Measurements from ENCODE around the gene BMAL1.

Gene BMAL1

DNA sequence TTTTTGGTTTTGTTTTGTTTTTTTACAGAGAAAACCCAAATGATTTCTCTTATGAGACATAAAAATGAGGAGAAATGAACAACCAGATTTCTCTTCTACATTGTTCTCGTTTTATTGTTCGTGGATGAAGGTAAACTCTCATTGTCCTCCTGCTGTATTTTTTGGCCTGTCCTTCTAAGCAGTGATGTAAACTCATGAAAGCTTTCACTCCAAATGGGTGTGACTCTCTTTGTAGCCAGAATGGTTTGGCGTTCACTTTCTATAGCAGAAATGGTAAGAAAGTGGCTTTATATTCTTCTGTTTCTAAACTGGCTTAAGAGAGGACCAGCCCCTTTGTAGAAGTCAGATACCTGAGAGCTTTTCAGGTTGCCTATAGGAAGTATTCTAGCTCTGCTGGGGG, 15.5 kb upstream of the BMAL1 start:
- no peak for DNase-seq

DNA sequence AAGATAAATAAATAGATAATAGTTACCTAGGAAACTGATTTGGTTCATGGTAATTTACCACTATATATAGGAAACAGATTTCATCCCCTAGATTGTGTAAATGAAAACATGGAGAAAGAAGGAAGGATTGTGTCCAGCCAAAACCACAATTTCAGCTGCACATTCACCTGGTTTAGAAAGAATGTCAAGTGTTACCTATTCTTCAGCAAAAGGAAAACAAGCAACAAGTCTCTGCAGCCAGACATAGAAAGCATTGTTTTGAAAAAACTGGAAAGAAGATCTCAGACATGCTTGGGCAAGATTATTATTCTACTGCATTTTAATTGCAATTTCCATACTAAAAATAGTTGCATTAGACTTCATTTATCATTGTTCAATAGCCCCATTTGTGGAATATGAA, 8.8 kb upstream of the BMAL1 start:
- peak; percentile 73 to 87 for DNase-seq

DNA sequence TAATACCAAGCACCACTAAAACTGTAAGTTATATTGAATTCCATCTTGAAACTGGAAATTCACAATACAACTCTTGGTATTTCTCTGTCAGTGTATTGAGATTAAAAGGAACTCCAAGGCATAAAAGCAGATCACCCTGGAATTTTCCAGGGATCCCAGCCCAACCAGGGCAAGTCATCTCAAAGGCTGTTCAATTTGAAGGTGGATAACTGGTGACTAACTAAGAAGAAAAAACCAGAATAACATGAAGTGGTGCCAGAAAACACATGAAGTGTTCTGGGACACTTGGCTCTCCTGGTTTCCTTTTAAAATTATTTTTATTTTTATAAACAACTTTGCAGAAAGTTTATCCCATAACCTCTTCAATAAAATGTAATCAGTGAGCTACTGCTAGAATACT, 7.8 kb upstream of the BMAL1 start:
- no peak for DNase-seq

DNA sequence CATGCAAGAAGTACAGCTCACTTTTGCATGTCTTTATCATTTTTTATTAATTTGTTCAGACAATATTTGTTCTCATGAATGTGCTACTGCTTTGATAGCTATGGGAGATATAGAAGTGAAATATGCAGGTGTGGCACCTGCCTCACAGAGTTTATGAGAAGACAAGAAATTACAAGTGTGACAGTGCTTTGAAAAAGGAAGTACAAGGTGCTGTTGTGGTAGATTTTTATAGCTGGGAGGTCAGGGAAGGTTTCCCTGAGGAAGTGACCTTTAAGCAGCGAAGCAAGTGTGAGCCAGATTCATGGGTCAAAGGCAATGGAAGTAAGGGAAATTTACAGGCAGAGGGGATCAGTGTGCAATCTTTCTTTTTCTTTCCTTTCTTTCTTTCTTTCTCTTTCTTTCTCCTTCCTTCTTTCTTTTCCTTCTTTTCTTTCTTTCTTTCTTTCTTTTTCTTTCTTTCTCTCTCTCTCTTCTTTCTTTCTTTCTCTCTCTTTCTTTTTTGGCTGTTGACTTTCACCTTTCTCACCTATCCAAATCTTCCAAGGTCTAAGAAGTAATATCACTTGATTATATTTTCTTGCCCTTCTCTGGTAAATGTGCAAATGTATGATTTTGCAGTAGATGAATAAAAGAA, 6.4 kb upstream of the BMAL1 start:
- no peak for DNase-seq

DNA sequence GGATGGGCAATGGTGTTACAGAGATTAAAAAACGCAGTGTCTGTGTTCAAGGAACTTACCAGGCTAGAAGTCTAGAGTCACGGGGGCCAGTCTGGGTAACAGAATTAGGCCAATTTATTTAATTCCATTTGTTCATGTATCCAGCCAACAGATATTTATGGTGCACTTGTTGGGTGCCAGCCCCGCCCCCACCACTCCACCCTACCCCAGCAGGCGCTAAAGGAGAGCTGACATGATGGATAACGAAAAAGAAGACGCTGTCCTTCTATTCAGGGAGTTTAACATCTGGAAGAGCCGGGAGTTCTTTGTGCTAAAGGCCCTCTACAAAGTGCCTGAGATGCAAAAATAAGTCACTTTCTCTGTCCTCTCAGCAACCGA, 1.1 kb upstream of the BMAL1 start:
- DNase-seq: peak in 1 of 2 experiments; percentile 38

DNA sequence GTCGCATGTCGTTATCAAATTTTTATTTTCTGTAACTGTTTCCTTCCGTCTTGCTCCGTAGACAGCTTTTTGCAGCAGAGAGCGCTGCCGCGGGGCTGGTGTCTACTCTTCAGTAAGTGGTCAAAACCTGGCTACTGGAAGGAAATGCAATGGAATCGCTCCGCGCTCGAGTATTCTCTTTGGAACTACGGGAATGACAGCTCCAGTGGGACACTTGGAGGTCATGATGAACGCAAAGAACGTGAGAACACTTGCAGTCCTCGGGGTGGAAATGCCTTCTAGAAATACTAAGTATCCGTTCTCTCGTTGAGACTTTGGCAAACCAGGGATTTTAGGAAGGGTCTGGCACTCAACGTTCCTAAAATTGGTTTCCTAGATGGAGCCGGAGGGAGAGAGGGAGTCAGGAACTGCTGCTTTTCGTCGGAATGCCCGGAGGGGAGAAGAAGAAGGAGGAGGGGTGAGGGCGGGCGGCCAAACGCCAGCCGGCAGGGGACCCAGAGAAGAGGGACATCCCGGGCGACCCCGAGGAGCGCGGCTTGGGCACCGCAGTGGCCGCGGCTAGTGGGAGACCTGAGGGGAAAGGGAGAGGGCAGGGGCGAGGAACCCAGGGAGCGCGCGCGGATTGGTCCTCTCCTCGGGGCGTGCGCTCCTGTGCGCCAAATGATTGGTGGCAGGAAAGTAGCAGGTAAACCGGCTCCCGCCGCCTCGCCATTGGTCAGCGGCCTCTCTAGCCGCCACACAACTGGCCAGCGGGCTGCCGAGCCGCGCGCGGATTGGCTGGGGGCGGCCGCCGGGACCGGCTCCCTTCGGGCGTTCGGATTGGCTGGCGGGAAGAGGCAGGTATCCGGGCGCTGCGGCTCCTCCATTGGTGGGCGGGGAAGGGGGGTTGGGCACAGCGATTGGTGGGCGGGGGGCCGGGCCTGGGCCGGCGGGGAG, 490 bp upstream of the BMAL1 start:
- peak; percentile 98 to 99 for DNase-seq

DNA sequence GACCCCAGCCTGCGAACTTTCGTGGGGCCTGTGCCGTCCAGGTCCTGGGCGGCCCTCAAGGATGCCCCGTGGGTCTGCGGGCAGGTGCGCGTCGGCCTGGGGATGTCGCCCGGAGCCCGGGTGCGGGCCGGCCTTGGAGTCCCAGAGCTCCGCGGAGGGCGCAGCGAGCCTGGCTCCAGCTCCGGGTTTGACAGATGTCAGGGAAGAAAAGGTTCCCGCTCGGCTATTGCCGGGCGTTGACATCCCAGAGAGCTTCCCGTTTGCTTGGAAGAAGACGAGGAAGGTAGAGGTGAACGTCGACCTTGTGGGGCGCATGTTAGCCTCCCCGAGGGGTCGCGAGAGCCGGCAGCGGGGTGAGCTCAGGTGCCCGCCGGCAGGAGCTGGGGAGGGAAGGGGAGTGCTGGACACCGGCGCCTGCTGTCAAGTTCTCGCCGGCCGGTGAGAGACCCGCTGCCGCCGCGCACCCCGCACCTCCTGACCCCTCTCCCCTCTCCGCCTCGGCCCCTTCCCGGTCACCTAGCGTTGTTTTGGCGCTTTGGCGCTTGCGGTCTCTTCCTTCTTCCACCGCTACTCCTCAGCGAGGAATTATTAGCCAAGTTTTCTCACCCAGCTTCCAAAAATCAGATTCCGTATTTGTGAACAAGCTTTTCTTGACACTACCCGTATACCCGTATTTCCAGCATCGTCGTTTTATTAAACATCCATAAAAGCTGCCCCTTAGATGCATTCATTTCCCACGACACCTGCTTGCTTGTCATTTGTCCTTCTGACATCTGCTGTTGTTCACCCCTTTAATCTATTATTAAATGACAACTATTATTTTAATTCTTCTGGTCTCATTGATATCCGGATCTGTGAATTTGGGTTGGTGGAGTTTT, 1.3 kb downstream of the BMAL1 start:
- peak in 1 of 2 experiments; percentile 65 for DNase-seq

DNA sequence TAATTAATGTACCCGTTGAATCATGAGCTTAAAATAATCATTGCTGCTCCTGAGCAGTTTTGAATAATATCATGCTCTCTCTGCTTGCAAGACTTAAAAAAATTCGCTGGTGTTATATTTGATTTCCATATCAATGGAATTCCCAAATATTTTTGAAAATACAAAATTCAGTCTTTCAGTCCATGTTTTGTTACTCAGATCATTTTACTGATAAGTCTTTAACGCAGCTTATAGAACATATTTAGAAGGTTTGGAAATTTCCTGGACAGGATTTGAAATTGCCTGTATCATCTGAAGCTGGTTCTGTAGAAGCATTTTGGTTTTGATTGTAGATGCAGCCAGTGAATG, 1.9 kb downstream of the BMAL1 start:
- DNase-seq: no peak

DNA sequence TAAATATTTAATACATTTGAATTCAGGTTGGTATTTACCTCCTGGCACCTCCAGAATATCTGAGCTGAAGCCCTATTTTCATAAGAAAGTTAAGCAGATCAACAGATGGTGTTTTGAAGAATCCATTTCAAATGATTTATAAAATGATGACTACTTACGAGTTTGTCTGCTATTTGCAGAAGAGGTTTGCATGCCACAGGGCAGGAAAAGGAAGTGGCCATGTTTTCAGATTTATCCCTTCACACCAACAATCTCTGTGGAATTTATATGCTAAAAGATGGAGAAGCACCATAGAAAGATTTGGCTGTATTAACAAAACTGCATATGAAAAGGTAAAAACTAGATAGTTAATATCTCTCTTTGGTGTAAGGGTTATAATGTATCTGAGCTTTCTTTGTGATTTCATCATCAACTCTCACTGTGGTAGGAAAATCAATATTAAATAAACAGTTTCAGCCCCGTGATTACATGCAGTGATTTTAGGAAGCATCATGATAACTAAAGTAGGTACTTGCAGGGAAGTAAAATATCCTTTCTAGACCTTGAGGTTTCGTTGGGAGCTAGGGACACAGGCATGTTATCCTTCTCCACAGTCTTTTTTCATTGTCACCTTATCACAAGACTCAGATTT, 2.6 kb downstream of the BMAL1 start:
- no peak for DNase-seq

DNA sequence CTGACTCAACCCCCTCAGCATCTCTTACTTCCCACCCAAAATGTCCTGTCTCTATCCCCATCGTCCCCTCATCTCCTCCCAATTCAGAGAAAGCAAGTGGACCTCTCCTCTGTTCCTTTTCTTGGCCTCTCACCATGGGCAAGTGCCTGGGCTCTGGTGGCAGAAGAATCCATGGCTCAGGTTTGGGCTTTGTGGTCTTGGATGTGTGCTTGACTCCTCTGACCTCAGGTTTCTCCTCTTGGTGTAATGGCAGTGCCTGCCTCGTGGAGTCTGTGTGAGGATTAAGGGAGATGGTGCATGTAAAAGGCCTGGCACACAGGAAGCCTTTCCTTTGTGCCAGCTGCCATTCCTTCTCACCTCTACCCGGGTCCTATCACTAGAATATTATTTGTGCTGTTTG, 3.2 kb downstream of the BMAL1 start:
- DNase-seq: no peak

DNA sequence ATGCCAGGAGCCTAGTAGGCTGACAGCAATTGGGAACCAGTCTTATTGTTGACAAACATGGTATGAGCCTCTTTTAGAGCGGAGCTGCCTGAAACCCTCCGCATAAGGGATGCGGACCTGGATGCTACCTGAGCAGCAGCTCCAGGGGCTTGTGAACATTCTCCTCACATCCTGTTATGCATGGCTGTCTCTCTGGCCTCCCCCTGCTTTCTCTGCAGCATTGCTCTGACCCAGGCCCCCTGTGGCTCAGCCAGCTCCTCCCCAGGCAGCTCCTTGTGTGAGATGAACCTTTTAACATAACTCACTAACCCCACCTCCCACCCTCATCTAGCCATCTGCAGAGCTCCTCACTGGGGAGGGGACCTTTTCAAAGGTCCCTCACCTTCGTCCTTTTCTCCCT, 6.0 kb downstream of the BMAL1 start:
- no peak for DNase-seq

DNA sequence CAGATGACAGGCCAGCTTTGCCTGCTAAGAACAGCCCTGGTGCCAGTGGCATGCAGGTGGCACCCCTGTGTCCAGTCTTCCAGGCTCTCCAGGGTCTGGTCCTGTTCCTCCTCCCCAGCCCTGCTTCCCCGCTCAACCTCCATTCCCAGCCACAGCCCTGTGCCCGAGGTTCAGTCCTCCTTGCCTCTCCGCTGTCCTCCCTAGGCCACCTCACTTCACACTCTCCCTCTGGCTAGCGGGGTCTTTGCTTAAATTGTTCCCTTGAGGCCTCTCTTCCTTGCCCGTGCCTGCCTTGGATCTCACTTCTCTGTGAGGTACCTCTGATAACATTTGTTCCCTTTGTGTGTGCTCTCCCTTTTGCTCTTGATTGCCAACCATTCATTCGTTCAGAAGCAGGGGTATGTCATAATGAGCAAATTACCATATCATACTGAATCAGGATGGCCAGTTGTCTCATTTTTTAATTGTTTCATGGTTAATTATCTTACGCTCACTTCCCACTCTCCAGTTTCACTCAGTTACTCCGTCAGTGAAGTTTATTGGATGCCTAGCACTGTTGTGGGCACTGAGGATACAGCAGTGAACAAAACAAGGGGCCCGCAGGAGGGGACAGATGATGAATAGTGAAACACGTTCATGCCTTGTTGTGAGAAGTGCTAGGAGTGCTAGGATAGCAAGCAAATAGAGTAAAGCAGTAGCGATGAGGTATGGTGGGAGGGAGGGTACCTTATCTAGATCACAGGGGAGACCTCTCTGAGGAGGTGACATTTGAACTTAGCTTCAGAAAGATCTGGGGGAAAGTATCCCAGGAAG, 7.4 kb downstream of the BMAL1 start:
- no peak for DNase-seq

DNA sequence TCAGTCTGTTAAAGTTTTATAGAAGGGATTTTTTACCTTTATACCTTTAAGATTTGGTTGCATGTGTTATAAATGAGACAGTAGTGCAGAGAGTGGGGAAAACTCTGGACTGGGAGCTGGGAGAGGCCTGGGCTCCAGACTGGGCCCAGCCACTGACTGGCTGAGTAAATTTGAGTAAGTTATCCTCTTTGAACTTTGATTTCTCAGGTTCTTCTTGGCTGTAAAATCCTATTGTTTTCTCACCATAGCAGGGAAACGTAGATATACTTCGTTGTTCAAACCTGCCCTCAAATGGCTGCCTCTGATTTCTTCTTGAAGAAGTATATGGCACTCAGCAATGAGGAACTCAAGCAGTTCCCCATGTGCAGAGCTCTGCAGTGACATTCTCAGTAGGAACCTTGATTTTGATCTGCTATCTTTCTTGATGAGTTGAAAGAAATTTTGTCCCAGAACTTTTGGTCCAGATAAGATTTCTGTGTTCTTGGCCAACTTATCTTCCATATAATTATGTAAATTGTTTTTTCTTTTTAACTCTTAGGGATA, 8.8 kb downstream of the BMAL1 start:
- no peak for DNase-seq

DNA sequence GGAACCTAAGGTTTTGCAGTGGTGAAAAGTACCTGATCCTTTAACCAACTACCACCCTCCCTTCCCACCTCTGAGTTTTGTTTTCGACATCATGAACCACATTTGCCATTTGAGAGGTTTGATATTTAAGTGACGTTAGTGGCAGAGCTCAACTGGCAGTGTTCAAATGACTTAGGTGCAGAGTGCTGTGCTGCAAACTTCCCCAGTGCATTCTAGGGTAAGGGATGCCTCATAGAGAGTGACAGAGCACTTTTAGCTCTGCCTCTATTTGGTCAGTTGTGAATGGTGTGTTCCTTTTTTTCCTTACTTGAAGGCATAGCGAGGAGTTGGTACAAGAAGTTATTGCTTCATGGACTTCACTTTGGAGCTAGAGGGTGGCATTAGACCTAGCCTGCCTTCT, 9.4 kb downstream of the BMAL1 start:
- DNase-seq: no peak

DNA sequence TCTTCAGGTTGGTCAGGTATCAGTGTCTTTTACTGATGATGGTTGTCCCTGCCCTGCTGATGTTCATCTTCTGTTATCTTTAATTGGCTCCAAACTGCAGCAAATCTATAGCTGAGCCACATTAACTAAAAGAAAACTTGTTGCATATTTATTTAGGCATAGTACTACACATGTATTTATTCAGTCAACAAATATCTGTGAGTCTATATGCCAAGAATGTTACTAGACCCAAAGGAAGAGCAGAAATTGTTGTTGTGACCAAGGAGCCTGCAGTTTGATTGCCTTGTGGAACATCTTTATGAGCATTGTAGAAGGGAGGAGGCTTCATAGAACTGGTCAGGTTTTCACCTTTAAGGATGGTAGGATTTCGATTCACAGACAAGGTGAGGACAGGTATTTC, 10.1 kb downstream of the BMAL1 start:
- DNase-seq: no peak

DNA sequence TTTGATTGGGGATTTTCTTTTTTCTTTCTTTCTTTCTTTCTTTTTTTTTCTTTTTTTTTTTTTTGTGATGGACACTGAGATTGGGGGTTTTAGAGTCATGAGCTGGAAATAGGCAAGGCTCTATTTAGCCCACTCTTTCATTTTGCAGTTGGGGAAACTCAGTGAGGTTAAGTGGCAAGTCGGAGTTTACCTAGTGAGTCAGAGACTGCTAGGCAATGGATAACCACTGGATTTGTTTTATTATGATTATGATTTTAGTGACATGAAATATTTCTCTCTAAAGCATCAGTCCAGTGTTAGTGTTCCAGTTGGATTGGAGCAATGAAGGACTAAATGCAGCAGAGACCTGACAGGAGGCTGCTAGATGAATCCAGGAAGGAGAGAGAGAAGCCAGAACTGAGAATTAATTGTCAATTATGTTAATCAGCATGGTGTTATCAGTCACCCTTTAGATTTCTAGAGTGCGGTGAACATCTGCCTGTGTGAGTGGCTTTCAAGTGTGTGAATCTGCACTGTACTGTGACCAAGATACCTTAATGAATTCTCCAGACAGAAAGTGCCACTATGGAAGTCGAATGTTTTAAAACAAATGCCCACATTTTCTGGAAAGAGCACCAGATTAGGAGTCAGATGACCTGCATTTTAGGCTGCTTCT, 10.9 kb downstream of the BMAL1 start:
- DNase-seq: no peak

DNA sequence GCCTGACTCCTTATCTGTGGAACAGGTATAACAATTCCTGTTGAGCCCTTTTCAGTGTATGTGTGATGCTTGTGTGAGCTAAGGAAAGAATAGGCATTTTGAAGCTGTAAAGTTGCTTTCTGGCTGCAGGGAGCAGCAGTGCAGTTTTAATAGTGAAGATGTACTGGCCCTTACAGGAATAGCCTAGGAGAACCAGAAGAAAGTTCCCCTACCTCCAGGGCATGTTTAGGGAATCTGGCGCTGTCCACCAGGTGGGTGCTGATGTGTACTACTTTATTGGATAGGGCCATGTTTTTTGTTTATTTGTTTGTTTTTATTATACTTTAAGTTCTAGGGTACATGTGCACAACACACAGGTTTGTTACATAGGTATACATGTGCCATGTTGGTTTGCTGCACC, 11.5 kb downstream of the BMAL1 start:
- DNase-seq: no peak

DNA sequence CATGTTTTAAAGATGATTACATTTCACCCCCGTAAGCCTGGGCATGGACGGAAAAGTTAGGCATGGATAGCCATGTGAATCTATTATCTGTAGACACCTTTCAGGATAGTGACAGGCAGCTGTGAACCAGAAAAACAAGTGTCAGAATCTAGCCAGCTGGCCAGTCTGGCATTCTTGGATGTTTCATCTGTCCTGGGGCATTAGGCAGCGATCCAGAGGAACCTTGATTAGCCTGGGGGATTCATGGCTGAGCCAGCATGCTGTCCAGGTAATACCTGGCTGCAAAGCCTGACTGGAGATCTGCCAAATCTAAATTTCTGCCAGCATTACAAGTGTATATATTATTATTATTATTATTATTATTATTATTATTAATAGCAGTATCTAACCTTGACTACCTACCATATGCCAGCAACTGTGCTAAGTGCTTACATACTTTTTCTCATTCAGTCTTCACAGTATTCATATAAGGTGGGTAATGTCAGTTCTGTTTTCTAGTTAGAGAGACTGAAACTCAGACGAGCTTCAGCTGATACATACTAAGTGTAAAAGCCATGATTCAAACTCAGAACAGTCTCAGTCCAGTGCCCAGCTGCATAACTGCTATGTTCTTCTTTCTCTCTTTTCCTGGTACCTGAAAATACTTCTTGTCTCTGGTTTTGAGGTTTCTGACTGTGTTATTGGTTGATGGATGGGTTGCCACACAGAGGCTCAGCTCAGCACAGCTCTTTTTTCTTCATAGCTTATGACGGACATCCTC, 12.8 kb downstream of the BMAL1 start:
- no peak for DNase-seq

DNA sequence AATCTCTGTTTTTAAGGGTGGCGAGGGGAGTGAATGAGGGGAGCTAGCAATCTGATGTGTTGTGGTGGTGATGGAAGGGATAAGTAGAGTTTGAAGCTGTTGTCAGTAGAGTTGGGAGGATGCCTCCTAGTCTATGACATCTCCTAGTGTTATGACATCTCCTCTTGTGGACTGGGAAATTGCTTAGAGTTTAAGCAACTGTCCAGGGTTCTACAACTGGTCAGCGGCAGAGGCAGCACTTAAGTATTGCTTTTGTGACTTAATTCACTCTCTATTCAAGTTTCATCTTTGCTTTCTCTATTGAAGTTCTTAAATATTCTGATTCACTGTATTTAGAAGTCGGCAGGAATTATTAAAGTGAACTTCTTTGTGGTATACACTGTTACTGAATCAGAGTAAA, 13.8 kb downstream of the BMAL1 start:
- DNase-seq: no peak

DNA sequence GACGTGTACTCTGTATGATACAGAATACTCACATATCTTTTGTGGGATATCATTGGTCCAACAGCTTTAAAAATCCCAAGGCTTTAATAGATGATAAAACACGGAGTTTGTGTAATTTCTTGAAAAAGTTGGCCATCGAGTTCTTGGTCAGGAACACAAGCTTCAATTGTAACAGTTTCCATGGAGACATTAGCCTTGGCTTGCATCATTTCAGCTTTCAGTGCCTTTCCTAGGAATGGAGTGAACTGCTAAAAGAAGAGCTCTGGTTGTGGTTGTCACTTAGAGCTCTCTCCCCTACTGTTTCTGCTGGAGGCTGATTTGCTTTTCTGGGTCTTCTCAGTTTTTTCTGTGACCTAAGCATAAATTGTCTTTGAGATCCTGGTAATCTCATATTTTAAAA, 14.2 kb downstream of the BMAL1 start:
- DNase-seq: no peak

DNA sequence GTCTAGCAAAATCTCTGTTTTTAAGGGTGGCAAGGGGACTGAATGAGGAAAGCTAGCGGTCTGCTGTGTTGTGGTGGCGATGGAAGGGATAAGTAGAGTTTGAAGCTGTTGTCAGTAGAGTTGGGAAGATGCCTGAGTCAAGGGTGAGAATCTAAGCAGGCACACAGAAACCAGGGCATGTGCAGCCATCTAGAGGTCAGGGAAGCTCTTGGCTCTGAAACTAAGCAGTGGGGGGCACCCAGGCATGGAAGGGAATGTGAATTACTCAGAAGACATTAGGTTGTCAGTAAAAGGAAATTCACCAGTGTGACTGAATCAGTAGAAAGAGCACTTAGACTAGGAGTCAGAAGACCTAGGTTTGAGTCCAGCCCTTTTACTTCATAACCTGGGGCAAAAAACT, 15.4 kb downstream of the BMAL1 start:
- no peak for DNase-seq
